ENCODE measurements around the gene PEA15.

PEA15 gene

DNA sequence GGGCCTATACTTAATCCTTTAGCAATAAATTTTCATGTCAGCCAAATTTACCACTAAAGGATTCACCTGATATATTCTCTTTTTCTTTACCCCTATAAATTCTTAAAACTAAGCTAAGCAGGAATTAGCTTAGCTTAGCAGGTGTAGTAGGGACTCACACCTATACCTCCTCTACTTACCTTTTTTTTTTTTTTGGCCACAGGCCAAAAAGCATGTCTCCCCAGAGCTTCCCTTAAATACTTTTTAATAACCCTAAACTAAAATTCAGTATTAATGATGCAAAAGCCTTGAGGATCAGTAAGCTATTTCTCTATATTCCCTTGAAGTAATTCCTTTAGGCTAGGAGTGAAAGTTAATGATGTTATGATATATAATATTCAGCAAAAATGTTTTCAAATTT, 23.2 kb downstream of the PEA15 start:
- DNase-seq (ENCODE audit: extremely low read depth, low read depth), result no peak
- TF ChIP-seq, protein P1, sequence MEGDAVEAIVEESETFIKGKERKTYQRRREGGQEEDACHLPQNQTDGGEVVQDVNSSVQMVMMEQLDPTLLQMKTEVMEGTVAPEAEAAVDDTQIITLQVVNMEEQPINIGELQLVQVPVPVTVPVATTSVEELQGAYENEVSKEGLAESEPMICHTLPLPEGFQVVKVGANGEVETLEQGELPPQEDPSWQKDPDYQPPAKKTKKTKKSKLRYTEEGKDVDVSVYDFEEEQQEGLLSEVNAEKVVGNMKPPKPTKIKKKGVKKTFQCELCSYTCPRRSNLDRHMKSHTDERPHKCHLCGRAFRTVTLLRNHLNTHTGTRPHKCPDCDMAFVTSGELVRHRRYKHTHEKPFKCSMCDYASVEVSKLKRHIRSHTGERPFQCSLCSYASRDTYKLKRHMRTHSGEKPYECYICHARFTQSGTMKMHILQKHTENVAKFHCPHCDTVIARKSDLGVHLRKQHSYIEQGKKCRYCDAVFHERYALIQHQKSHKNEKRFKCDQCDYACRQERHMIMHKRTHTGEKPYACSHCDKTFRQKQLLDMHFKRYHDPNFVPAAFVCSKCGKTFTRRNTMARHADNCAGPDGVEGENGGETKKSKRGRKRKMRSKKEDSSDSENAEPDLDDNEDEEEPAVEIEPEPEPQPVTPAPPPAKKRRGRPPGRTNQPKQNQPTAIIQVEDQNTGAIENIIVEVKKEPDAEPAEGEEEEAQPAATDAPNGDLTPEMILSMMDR (IDR thresholded peaks at IDR 0.05; ENCODE audit: low read depth, low read length, missing control alignments), result no peak
- H3K4me3 ChIP-seq (replicated peaks; ENCODE audit: low read depth, low read length), result no peak overlapping the region

DNA sequence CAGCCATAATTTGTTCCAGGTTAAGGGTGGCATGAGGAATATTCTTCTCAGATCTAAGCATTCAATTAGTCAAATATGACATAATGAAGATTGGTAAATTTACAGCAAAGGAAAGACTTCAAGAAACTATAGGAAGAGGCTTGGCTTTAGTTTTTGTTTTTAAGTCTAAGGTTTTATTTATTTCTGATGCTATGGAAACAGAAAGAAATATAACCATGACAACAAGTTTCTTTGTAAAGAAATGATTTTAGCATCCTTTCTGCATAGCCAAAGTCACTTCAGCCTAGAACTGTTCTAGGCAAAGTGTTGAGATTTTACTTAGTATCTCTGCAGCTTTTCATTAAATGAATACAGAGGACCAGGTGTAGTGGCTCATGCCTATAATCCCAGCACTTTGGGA, 27.7 kb downstream of the PEA15 start:
- H3K4me3 ChIP-seq (replicated peaks; ENCODE audit: low read depth, low read length), result no peak overlapping the region

DNA sequence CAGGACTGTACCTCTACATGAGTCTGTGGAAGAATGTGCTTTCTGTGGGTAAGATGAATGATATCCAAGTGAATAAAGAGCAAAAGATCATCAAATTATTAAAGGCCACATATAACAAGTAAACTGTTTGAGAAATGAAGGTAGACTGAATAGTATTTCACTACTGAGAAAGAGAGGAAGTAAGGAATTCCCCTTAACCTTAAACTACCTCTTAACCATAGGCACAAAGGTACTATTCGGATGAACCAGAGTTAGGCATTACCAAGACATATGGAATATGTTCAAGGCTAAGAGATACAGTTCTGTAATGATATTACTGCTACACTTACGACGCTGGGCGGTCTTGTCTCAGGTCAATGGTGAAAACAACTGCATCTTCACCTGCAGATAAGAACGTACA, 31.6 kb downstream of the PEA15 start:
- TF ChIP-seq, protein P1 (IDR thresholded peaks at IDR 0.05; ENCODE audit: low read depth, low read length, missing control alignments), result no peak
- DNase-seq (ENCODE audit: extremely low read depth, low read depth), result no peak
- no peak overlapping the region for H3K4me3 ChIP-seq (replicated peaks; ENCODE audit: low read depth, low read length)

More for the DNA sequence above, 27.7 kb downstream of the PEA15 start:
- DNase-seq (ENCODE audit: extremely low read depth, low read depth), result no peak
- TF ChIP-seq, protein P1 (IDR thresholded peaks at IDR 0.05; ENCODE audit: low read depth, low read length, missing control alignments), result no peak

DNA sequence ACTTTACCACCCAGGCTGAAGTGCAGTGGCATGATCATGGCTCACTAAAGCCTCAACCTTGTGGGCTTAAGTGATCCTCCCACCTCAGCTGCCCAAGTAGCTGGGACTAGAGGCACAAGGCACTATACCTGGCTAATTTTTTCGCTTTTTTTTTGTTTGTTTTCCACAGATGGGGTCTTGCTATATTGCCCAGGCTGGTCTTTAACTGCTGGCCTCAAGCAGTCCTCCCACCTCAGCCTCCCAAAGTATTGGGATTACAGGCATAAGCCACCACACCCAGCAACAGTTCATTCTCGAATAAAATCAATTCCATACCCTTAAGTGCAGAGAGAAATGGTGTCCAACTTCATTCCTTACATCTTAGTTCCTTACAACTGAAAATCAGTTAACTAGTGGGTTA, 32.4 kb downstream of the PEA15 start:
- DNase-seq (ENCODE audit: extremely low read depth, low read depth), result no peak
- TF ChIP-seq, protein P1 (IDR thresholded peaks at IDR 0.05; ENCODE audit: low read depth, low read length, missing control alignments), result no peak

DNA sequence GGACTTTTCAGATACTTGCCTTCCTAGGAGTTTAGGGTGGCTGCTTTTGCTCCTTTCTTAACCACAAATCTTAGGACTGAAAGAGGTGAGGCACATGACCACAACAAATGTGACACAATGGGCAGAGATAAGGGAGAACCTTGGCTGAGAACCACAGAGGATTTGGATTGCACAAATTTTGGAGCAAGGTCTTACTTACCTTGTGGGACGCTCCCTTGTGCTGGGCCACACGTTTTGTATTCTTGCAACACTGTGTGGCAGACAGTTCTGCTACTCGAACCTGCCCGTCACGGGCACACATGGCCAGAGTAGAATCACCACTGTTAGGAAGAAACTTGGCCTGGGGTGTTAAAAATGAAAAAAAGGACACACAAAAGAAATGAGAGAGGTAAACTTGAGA, 33.2 kb downstream of the PEA15 start:
- TF ChIP-seq, protein P1 (IDR thresholded peaks at IDR 0.05; ENCODE audit: low read depth, low read length, missing control alignments), result no peak
- no peak for DNase-seq (ENCODE audit: extremely low read depth, low read depth)
- H3K4me3 ChIP-seq (replicated peaks; ENCODE audit: low read depth, low read length), result no peak overlapping the region

More for the DNA sequence above, 32.4 kb downstream of the PEA15 start:
- H3K4me3 ChIP-seq (replicated peaks; ENCODE audit: low read depth, low read length), result no peak overlapping the region

DNA sequence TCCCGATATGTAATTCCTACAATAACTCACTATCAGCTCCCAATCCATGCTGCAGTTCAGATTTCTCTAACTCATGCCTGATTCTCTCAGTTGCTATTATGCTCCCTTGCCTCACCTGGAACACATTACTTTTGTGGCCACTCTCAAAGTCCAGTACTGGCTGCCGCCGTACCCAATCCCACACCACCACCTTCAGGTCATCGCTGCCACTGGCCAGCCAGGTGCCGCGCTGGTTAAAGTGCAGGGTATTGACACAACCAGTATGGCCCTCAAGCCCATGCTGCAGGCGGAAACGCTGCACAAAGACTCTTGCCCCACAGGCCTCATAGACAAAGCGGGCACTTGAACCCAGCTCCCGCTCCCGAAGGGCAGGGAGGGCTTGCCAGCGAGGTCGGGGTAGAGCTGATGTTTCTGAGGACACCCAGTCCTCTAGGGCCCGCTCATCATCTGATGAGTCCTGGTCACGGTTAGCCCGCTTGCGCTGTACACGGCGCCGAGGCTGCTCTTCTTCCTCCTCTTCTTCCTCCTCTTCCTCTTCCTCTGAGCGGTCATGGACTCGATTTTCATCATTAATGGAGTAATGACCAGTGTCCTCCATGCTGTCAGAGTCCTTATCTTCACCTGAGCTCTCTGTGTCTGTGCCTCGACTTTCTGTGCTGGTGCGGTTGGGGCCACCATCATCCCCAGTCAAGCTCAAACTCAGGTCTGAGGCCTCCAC, 34.6 kb downstream of the PEA15 start:
- no peak overlapping the region for H3K4me3 ChIP-seq (replicated peaks; ENCODE audit: low read depth, low read length)
- TF ChIP-seq, protein P1 (IDR thresholded peaks at IDR 0.05; ENCODE audit: low read depth, low read length, missing control alignments), result no peak
- no peak for DNase-seq (ENCODE audit: extremely low read depth, low read depth)

DNA sequence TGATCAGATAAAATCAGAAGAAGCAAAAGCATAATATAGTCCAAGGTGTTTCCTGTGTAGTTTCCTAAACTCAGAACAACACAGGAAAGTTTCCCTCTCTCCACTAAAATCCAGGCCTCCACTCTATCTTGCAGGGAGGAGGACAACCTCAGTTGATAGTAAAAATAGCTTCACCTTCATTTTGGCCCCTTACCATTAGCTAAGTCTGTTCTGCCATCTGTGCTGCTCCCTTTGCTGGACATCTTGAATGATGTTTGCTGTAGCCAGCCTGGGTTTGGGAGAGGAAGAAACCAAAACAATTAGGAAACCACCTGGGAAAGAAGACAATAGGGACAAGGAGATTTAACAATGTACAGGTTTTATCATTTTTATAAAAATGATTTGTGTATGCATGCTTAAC, 38.6 kb downstream of the PEA15 start:
- DNase-seq (ENCODE audit: extremely low read depth, low read depth), result no peak
- H3K4me3 ChIP-seq (replicated peaks; ENCODE audit: low read depth, low read length), result no peak overlapping the region
- TF ChIP-seq, protein P1 (IDR thresholded peaks at IDR 0.05; ENCODE audit: low read depth, low read length, missing control alignments), result no peak
